Activated CD8-positive, alpha-beta T cell treated with anti-CD3 and anti-CD28 coated beads for 36 hours (primary cell): ENCODE results near the gene AAR2. TPM values are rescaled to one million over a fixed set of nuclear protein-coding genes. Genes with fewer than 3 reads are reported as not detected.

Experiments used
- ATAC-seq: fragments of 200-7000 bp; cut with Tn5 transposase; one replicate; pipeline ENCODE4 v1.10.0; 2021; ENCODE audit warnings: mild to moderate bottlenecking, moderate library complexity
- CTCF ChIA-PET: fragments of 350-600 bp; sonication (Branson Sonifier 250); formaldehyde crosslinking; loops from one replicate; lab custom pipeline; 2021; ENCODE audit warnings: antibody characterized with exemption; lab: Charles Lee
- POLR2A ChIA-PET: fragments of 350-600 bp; sonication (Branson Sonifier 250); formaldehyde crosslinking; loops from one replicate; lab custom pipeline; 2021; ENCODE audit warnings: antibody characterized with exemption; lab: Charles Lee
- DNase-seq: peaks from one replicate; pipeline ENCODE4 v3.0.0-alpha.2; 2020
- H3K27ac Mint-ChIP-seq: one replicate; pipeline ENCODE4 v1.8.0; 2021; ENCODE audit warnings: mild to moderate bottlenecking, mixed read lengths
- H3K27me3 Mint-ChIP-seq: one replicate; pipeline ENCODE4 v1.8.0; 2021; ENCODE audit warnings: mixed read lengths
- H3K36me3 Mint-ChIP-seq: one replicate; pipeline ENCODE4 v1.8.0; 2021; ENCODE audit warnings: low read depth, mixed read lengths
- H3K4me1 Mint-ChIP-seq: one replicate; pipeline ENCODE4 v1.8.0; 2021; ENCODE audit warnings: low read depth, mixed read lengths
- H3K4me3 Mint-ChIP-seq: one replicate; pipeline ENCODE4 v1.8.0; 2021; ENCODE audit warnings: mild to moderate bottlenecking, moderate library complexity, mixed read lengths
- H3K9me3 Mint-ChIP-seq: one replicate; pipeline ENCODE4 v1.8.0; 2021; ENCODE audit warnings: mixed read lengths
- CTCF ChIP-seq: fragments of 200-600 bp; IDR thresholded peaks from one replicate; pipeline ENCODE4 v1.8.0; 2022; ENCODE audit warnings: antibody characterized with exemption, mild to moderate bottlenecking
- intact Hi-C: fragments of 100-400 bp; cut with micrococcal nuclease; formaldehyde crosslinking; loops from one replicate; pipeline ENCODE4 v1.10.0; 2022
- total RNA-seq, 2 experiments: library from RNA; stranded (reverse); gene quantifications; one replicate each; pipeline ENCODE4 v1.2.3, GENCODE V29; 2021

The AAR2 gene
- total RNA-seq, 2 experiments from 2014 or later: 18.8 to 19.7 TPM

- TF ChIP-seq CTCF: no peak
- CTCF ChIA-PET: interaction anchor here (1.3 to 1.7 kb wide), 2 partner anchors 70 to 170 kb away, joined by 3 to 9 read pairs; no protein-coding TSS in a partner anchor
- POLR2A ChIA-PET: no interaction called here
- Mint-ChIP-seq H3K27me3 (no peaks in the 10 kb centered on the region), H3K4me3 (no peak overlapping the region), H3K9me3 (no peaks in the 10 kb centered on the region), H3K4me1 (no peaks in the 10 kb centered on the region), H3K36me3 (no peaks in the 10 kb centered on the region), H3K27ac (no peak overlapping the region)
- DNase-seq (no peak), ATAC-seq (no peak)
- intact Hi-C loops: no loop called here
These were observed 33.2 kb downstream of the AAR2 start for GRCh38 chr20:36269507-36269906.

- Mint-ChIP-seq H3K9me3 (no peaks in the 10 kb centered on the region), H3K36me3 (no peaks in the 10 kb centered on the region), H3K27me3 (no peaks in the 10 kb centered on the region), H3K4me3 (no peak overlapping the region), H3K4me1 (no peaks in the 10 kb centered on the region), H3K27ac (no peak overlapping the region)
- ChIA-PET CTCF (interaction anchor here (2.1 to 4.1 kb wide), 2 partner anchors 129 to 168 kb away, joined by 9 to 22 read pairs; no protein-coding TSS in a partner anchor), POLR2A (interaction anchor here (1.9 kb wide), 1 partner anchor 11 kb away, joined by 4 read pairs; no protein-coding TSS in a partner anchor)
- DNase-seq: no peak
- no peak for TF ChIP-seq CTCF
- intact Hi-C loops: loop anchor here (10.0 kb wide), 1 partner anchor 164 kb away; no protein-coding TSS in a partner anchor
- no peak for ATAC-seq
These were observed 34.7 kb downstream of the AAR2 start for GRCh38 chr20:36270744-36271638.

- TF ChIP-seq CTCF: no peak
- Mint-ChIP-seq H3K4me3 (no peak overlapping the region), H3K9me3 (no peaks in the 10 kb centered on the region), H3K36me3 (no peaks in the 10 kb centered on the region), H3K27me3 (no peaks in the 10 kb centered on the region), H3K27ac (no peak overlapping the region), H3K4me1 (no peaks in the 10 kb centered on the region)
- intact Hi-C loops: loop anchor here (10.0 kb wide), 1 partner anchor 163 kb away; no protein-coding TSS in a partner anchor
- ChIA-PET CTCF (interaction anchor here (2.1 to 4.1 kb wide), 3 partner anchors 128 to 167 kb away, joined by 9 to 22 read pairs (median 9); no protein-coding TSS in a partner anchor), POLR2A (interaction anchor here (1.9 kb wide), 1 partner anchor 10 kb away, joined by 4 read pairs; no protein-coding TSS in a partner anchor)
- DNase-seq: no peak
- no peak for ATAC-seq
These were observed 35.6 kb downstream of the AAR2 start for GRCh38 chr20:36271639-36272546.

- no peak overlapping the region for H3K4me3 Mint-ChIP-seq
- intact Hi-C loops: loop anchor here (10.0 kb wide), 1 partner anchor 162 kb away; no protein-coding TSS in a partner anchor
- H3K36me3 Mint-ChIP-seq: no peaks in the 10 kb centered on the region
- TF ChIP-seq CTCF: no peak
- H3K9me3 Mint-ChIP-seq: no peaks in the 10 kb centered on the region
- H3K27ac Mint-ChIP-seq: no peak overlapping the region
- no peaks in the 10 kb centered on the region for H3K4me1 Mint-ChIP-seq
- no peaks in the 10 kb centered on the region for H3K27me3 Mint-ChIP-seq
- ChIA-PET CTCF (interaction anchor here (0.8 to 4.1 kb wide), 7 partner anchors 29 to 220 kb away, joined by 3 to 22 read pairs (median 6); no protein-coding TSS in a partner anchor), POLR2A (interaction anchor here (1.9 kb wide), 1 partner anchor 9 kb away, joined by 4 read pairs; no protein-coding TSS in a partner anchor)
- DNase-seq (no peak), ATAC-seq (no peak)
These were observed 36.4 kb downstream of the AAR2 start for GRCh38 chr20:36272547-36273220.
